WTC11 (cell line): Measurements from ENCODE around the gene CDYL.

Source experiments
- ZNF416 ChIP-seq: fragments of 250-450 bp; sonication (Bioruptor Pico); IDR thresholded peaks from 2 replicates; pipeline ENCODE4 v1.9.0; 2021; ENCODE audit warnings: mild to moderate bottlenecking, inconsistent platforms
- TF ChIP-seq, protein P1 (sequence below): fragments of 200-600 bp; IDR thresholded peaks from 2 replicates; pipeline ENCODE4 v1.8.0; 2022; ENCODE audit warnings: antibody characterized with exemption
- TF ChIP-seq, protein P2 (sequence below): sonication (generic); formaldehyde crosslinking; IDR thresholded peaks from 2 replicates; pipeline ENCODE4 v1.8.1; 2022; ENCODE audit warnings: mild to moderate bottlenecking, moderate library complexity, missing genetic modification reagents
- TF ChIP-seq, protein P3 (sequence below): sonication (generic); formaldehyde crosslinking; conservative IDR thresholded peaks from 2 replicates; pipeline ENCODE4 v1.8.1; 2022; ENCODE audit warnings: mild to moderate bottlenecking, missing genetic modification reagents

DNA sequence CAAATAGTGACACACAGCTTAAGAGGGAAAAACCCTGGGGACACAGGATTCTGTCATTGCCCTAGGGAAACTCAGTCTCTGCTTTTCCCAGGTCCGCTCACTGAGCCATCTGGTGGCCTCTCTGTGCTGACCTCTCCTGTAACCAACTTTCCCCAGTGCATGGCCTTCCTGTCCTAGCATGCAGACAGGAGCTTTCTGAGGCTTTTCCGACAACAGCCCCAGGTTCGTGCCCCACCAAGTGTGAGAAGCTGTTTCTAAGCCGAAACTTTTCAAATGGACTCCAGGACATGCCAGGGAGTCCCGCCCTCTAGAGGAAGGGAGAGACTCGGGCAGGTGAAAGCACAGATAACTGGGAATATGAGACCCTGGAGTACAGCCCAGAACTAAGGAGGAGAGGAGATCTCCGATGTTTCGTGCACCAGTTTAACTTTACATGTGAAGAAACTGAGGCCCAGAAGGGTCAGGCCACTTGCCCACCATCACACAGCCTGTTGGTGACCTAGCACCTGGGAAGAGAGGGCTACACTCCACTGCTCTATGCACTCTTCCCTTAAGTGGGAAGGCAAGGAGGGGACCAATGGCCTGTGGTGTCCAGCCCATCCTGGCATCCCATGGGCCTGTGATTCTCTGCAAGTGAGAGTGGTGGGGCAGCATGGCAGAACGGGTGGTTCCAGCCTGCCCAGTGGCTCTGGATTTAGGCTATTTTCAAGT, 181.5 kb downstream of the CDYL start:
- no peak for TF ChIP-seq ZNF416 (CRISPR knock-in tag)
- TF ChIP-seq, protein P1, sequence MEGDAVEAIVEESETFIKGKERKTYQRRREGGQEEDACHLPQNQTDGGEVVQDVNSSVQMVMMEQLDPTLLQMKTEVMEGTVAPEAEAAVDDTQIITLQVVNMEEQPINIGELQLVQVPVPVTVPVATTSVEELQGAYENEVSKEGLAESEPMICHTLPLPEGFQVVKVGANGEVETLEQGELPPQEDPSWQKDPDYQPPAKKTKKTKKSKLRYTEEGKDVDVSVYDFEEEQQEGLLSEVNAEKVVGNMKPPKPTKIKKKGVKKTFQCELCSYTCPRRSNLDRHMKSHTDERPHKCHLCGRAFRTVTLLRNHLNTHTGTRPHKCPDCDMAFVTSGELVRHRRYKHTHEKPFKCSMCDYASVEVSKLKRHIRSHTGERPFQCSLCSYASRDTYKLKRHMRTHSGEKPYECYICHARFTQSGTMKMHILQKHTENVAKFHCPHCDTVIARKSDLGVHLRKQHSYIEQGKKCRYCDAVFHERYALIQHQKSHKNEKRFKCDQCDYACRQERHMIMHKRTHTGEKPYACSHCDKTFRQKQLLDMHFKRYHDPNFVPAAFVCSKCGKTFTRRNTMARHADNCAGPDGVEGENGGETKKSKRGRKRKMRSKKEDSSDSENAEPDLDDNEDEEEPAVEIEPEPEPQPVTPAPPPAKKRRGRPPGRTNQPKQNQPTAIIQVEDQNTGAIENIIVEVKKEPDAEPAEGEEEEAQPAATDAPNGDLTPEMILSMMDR = 0 out of 2 replicates have a peak, but pooled peaks have one; percentile 27
- TF ChIP-seq, protein P2, sequence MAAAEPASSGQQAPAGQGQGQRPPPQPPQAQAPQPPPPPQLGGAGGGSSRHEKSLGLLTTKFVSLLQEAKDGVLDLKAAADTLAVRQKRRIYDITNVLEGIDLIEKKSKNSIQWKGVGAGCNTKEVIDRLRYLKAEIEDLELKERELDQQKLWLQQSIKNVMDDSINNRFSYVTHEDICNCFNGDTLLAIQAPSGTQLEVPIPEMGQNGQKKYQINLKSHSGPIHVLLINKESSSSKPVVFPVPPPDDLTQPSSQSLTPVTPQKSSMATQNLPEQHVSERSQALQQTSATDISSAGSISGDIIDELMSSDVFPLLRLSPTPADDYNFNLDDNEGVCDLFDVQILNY (CRISPR knock-in tag) = no peak
- TF ChIP-seq, protein P3, sequence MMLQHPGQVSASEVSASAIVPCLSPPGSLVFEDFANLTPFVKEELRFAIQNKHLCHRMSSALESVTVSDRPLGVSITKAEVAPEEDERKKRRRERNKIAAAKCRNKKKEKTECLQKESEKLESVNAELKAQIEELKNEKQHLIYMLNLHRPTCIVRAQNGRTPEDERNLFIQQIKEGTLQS (CRISPR knock-in tag) = no peak
